Right lobe of liver (tissue), 6 donors: ENCODE measurements around the gene TBC1D12. TPM values are rescaled to one million over a fixed set of nuclear protein-coding genes. Genes with fewer than 3 reads are reported as not detected.

Experiments used
- ATAC-seq, 4 donors: fragments of 200-7000 bp; cut with Tn5 transposase; one replicate each; pipeline ENCODE4 v1.9.1; 2020; ENCODE audit warnings: mild to moderate bottlenecking in 4 of 4, moderate library complexity in 4 of 4
- DNase-seq, 3 donors: peaks; one replicate each; pipeline ENCODE4 v3.0.0-alpha.2; 2020
- H3K27ac ChIP-seq, 3 donors: fragments of 200-600 bp; one replicate each; pipeline ENCODE4 v1.8.0; 2022
- H3K27me3 ChIP-seq, 2 donors: fragments of 200-600 bp; one replicate each; pipeline ENCODE4 v1.8.0; 2022
- H3K36me3 ChIP-seq, 4 donors: fragments of 200-600 bp; sonication (generic) in 1 of 4; one replicate each; pipeline versions ENCODE4 v1.5.1 to v1.8.0; 2017 to 2022; ENCODE audit warnings: control low read depth in 1 of 4
- H3K4me1 ChIP-seq, 4 donors: fragments of 200-600 bp; sonication (generic) in 1 of 4; one replicate each; pipeline versions ENCODE4 v1.5.1 to v1.8.0; 2017 to 2022; ENCODE audit warnings: control low read depth in 1 of 4
- H3K4me3 ChIP-seq, 3 donors: fragments of 200-600 bp; one replicate each; pipeline ENCODE4 v1.8.0; 2022
- H3K9me3 ChIP-seq, 4 donors: fragments of 200-600 bp; sonication (generic) in 1 of 4; one replicate each; pipeline versions ENCODE4 v1.5.1 to v1.8.0; 2017 to 2022; ENCODE audit warnings: control low read depth in 1 of 4
- POLR2A ChIP-seq: fragments of 450-650 bp; IDR thresholded peaks from one replicate; pipeline ENCODE4 v1.6.1; 2017; ENCODE audit warnings: antibody characterized with exemption, mild to moderate bottlenecking
- WGBS: methylation state at CpG from one replicate; pipeline ENCODE4 v1.1.6; 2018; ENCODE audit warnings: low coverage, low lambda C conversion rate; ENCODE audit not compliant: insufficient coverage; ENCODE audit errors: missing lambda C conversion rate; 5-methylcytosine and 5-hydroxymethylcytosine counted together
- intact Hi-C, 2 donors: fragments of 100-400 bp; cut with DNase I; formaldehyde crosslinking; loops; one replicate each; pipeline versions ENCODE4 v1.11.2 to v1.14.1; 2022
- total RNA-seq, 6 experiments: library from RNA; depleted of rRNA in 2 of 6; stranded (reverse); fragments of >200 nt in 2 of 6; fragmentation: NEBNext Ultra II Directional in 3 of 6; extraction: Animal tissue kit (Norgen Biotek cat#: 25700) in 3 of 6; gene quantifications; one replicate each; pipeline versions ENCODE4 v1.1.0 to v1.2.4, GENCODE V29; 2016 to 2023
- TF ChIP-seq, protein P1 (sequence below), 4 donors: fragments of 200-600 bp in 3 of 4; fragments of 450-650 bp in 1 of 4; IDR thresholded peaks; one replicate each; pipeline versions ENCODE4 v1.5.1 to v1.8.0; 2016 to 2022; ENCODE audit warnings: antibody characterized with exemption in 4 of 4, mild to moderate bottlenecking in 2 of 4
- donor health status: DM: no; HTN: yes; CAD: no.
- donor health status: DM: no; HTN: no; CAD: no.
- donor health status: DM: no; HTN: no; CAD: no.
- donor health status: DM: no; HTN: yes; CAD: no.
- donor health status: DM: no; HTN: yes; CAD: no.

TBC1D12 gene
- total RNA-seq, 6 experiments from 2014 or later = 3.8 to 5.2 (median 4.9) TPM

DNA sequence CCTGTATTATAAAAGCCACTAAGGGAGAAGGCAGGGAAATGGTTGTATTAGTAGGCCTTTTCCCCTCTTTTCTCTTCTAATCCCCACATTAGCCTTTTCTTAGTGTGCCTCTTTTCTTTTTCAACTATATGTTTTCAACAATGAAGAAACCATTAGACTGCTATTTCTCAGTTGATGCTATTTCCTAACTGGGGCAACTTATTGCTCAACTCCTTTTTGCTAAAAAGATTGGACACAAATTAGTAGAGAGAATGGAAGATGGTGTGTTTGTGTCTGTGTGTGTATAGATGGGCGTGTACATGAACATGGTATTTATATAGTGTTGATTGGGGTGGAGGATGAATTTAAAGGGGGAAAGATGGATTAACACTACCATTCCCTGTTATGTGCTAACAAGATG lies 28.4 kb downstream of the TBC1D12 start:
- TF ChIP-seq POLR2A = no peak
- TF ChIP-seq, protein P1, sequence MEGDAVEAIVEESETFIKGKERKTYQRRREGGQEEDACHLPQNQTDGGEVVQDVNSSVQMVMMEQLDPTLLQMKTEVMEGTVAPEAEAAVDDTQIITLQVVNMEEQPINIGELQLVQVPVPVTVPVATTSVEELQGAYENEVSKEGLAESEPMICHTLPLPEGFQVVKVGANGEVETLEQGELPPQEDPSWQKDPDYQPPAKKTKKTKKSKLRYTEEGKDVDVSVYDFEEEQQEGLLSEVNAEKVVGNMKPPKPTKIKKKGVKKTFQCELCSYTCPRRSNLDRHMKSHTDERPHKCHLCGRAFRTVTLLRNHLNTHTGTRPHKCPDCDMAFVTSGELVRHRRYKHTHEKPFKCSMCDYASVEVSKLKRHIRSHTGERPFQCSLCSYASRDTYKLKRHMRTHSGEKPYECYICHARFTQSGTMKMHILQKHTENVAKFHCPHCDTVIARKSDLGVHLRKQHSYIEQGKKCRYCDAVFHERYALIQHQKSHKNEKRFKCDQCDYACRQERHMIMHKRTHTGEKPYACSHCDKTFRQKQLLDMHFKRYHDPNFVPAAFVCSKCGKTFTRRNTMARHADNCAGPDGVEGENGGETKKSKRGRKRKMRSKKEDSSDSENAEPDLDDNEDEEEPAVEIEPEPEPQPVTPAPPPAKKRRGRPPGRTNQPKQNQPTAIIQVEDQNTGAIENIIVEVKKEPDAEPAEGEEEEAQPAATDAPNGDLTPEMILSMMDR (IDR thresholded peaks at IDR 0.05) = no peak
- Histone ChIP-seq H3K27ac (no peak overlapping the region), H3K27me3 (no peaks in the 10 kb centered on the region), H3K4me1 (no peaks in the 10 kb centered on the region), H3K36me3 (no peaks in the 10 kb centered on the region), H3K9me3 (peaks cover 0 to 5% (median 0%) of the 10 kb centered on the region in 4 donors), H3K4me3 (no peak overlapping the region)
- DNase-seq (no peak), ATAC-seq (no peak)
- 100% methylated on average over 1 of the region's 1 CpG for WGBS
- intact Hi-C loops = no loop called here

DNA sequence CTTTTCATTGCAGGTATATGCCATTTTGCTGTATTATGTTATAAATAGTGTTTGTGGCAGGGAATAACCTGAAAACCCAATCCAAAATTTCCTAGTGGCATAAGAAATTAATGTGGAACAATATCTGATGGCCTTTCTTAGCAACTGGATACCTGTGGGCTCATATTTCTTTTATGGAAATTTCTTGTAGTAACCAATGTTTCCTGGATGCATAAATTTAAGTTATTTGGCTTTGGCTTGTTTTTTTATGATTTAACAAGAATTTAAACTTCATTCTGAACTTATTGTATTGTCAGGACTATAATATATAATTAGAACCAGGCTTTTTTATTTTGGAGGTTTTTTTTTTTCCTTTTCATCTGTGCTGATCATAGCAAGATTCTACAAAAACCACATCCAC lies 30.1 kb downstream of the TBC1D12 start:
- DNase-seq (no peak), ATAC-seq (no peak)
- no peaks in the 10 kb centered on the region for H3K27me3 ChIP-seq
- no peak overlapping the region for H3K27ac ChIP-seq
- intact Hi-C loops = no loop called here
- no peaks in the 10 kb centered on the region for H3K36me3 ChIP-seq
- no peak for TF ChIP-seq POLR2A
- TF ChIP-seq, protein P1 (IDR thresholded peaks at IDR 0.05) = no peak
- H3K4me1 ChIP-seq = no peaks in the 10 kb centered on the region
- H3K4me3 ChIP-seq = no peak overlapping the region
- H3K9me3 ChIP-seq = no peaks in the 10 kb centered on the region

DNA sequence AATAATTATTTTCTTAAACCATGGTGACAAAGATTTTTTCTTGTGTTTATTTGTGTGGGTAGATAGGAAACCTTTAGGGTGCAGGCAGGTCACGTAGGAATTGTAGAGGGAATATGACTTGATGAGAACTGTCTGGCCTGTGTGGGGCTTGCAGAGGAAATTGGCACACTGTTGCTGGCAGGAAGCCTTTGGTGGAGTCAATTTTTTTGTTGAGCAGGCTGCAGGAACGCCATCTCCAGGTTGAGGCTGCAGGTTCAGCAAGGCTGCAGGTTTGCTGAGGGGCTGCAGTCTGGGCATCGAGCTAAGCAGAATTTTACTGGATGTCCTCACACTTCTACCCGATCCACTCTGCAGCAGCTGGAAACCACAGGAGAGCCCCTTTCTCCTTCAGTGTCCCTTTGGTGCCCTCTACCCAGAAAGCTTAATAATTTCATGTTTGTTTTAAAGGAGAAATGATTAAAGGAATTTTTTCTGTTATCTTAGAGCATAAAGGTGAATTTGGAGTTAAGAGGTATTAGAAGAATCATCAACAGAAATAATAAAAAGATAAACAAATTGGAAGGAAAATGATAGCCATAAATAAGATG lies 37.0 kb downstream of the TBC1D12 start:
- Histone ChIP-seq H3K27me3 (no peaks in the 10 kb centered on the region), H3K36me3 (no peaks in the 10 kb centered on the region), H3K27ac (no peak overlapping the region), H3K9me3 (no peaks in the 10 kb centered on the region), H3K4me3 (no peak overlapping the region), H3K4me1 (peaks cover 0 to 3% (median 0%) of the 10 kb centered on the region in 4 donors)
- DNase-seq (peak in 1 of 3 donors; percentile 51), ATAC-seq (peak; percentile 53 to 71 (median 60))
- intact Hi-C loops = no loop called here
- TF ChIP-seq POLR2A = no peak
- TF ChIP-seq, protein P1 (IDR thresholded peaks at IDR 0.05) = peak in 1 of 4 donors; percentile 6
- 38% methylated on average over 4 of the region's 4 CpGs for WGBS

DNA sequence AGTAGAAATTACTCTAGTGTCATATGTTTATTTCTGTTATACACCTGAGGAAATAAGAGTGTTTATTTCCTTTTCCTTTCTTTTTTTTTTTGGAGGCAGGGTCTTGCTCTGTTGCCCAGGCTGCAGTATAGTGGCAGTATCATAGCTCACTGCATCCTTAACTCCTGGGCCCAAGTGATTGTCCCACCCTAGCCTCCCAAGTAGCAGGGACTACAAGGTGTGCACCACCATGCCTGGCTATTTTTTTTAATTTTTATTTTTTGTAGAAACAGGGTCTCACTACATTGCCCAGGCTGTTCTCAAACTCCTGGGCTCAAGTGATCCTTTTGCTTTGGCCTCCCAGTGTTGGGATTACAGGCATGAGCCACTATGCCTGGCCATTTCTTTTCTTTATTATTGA lies 37.8 kb downstream of the TBC1D12 start:
- Histone ChIP-seq H3K4me1 (peaks cover 0 to 3% (median 0%) of the 10 kb centered on the region in 4 donors), H3K36me3 (no peaks in the 10 kb centered on the region), H3K9me3 (no peaks in the 10 kb centered on the region), H3K4me3 (no peak overlapping the region), H3K27me3 (no peaks in the 10 kb centered on the region), H3K27ac (no peak overlapping the region)
- TF ChIP-seq, protein P1 (IDR thresholded peaks at IDR 0.05) = no peak
- no peak for TF ChIP-seq POLR2A
- ATAC-seq (no peak), DNase-seq (no peak)
- intact Hi-C loops = no loop called here

DNA sequence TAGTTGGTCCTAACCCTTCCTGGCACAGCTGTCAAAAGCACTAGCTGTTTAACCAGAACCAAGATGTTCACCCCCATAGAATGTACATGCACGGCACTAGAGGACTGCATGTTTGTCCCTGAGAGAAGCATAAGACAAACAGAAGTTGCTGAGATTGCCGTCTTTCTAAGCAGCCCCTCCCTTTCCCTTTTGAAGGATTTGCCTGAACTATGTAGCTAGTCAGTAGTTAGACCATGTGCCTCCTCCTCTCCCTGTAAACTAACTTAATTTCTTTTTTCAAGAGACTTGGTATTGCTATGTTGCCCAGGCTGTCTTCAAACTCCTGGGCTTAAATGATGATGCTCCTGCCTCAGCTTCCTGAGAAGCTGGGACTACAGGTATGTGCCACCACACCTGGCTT lies 40.7 kb downstream of the TBC1D12 start:
- Histone ChIP-seq H3K27me3 (no peaks in the 10 kb centered on the region), H3K27ac (no peak overlapping the region), H3K9me3 (no peaks in the 10 kb centered on the region), H3K4me3 (no peak overlapping the region), H3K36me3 (no peaks in the 10 kb centered on the region), H3K4me1 (peaks cover 0 to 3% (median 0%) of the 10 kb centered on the region in 4 donors)
- TF ChIP-seq, protein P1 (IDR thresholded peaks at IDR 0.05) = no peak
- TF ChIP-seq POLR2A = no peak
- intact Hi-C loops = no loop called here
- ATAC-seq (peak in 2 of 4 donors; percentile 34 to 47), DNase-seq (no peak)
- WGBS = 65% methylated on average over 2 of the region's 2 CpGs
